NT2/D1 (cell line): ENCODE data around the gene SPPL2B.
"Not testable (repeated sequence)": the region's sequence is repeated elsewhere in the genome, so short reads cannot be mapped to it uniquely, and the experiment has no call there.

ENCODE experiments used
- DNase-seq: peaks from one replicate; pipeline ENCODE4 v3.0.0-alpha.2; 2011; ENCODE audit warnings: low read depth, low spot score
- H3K27me3 ChIP-seq: 2 replicates; pipeline ENCODE4 v1.6.0; 2011; ENCODE audit warnings: mild to moderate bottlenecking; ENCODE audit not compliant: insufficient read length, insufficient read depth
- H3K36me3 ChIP-seq: 2 replicates; pipeline ENCODE4 v1.6.1; 2011; ENCODE audit warnings: mild to moderate bottlenecking, low read length, mixed read lengths; ENCODE audit not compliant: insufficient read depth, insufficient read length
- H3K4me1 ChIP-seq: 2 replicates; pipeline ENCODE4 v1.5.1; 2011; ENCODE audit not compliant: insufficient read depth, insufficient read length
- H3K4me3 ChIP-seq: 2 replicates; pipeline ENCODE4 v1.5.1; 2011; ENCODE audit warnings: low read depth; ENCODE audit not compliant: insufficient read length
- H3K9ac ChIP-seq: 2 replicates; pipeline ENCODE4 v1.6.0; 2011; ENCODE audit warnings: low read depth; ENCODE audit not compliant: insufficient read length
- H3K9me3 ChIP-seq: 2 replicates; pipeline ENCODE4 v1.5.1; 2011; ENCODE audit warnings: mild to moderate bottlenecking, low read length; ENCODE audit not compliant: insufficient read depth
- SUZ12 ChIP-seq: IDR thresholded peaks from 2 replicates; pipeline ENCODE4 v1.6.1; 2011; ENCODE audit not compliant: insufficient read length, insufficient read depth; ENCODE audit errors: extremely low read depth
- YY1 ChIP-seq: IDR thresholded peaks from 2 replicates; pipeline ENCODE4 v1.6.1; 2011; ENCODE audit not compliant: insufficient read length, insufficient read depth
- ZNF274 ChIP-seq: IDR thresholded peaks from 2 replicates; pipeline ENCODE4 v1.6.1; 2011; ENCODE audit warnings: mild to moderate bottlenecking, low read depth, low read length

The SPPL2B gene

GRCh38 chr19:2328401-2329148 lies at the start of gene SPPL2B, which contains the start of gene LSM7:
Gene SPPL2B, plus strand, starts transcription at chr19:2328684. Its CDS starts 26 bp downstream, at chr19:2328710.
Gene LSM7, minus strand, starts transcription at chr19:2328586. Its CDS starts 20 bp downstream, at chr19:2328566.
- H3K36me3 ChIP-seq = peaks cover 40% of the 10 kb centered on the region
- peak within 1 kb of the TSS; percentile 100 for H3K9ac ChIP-seq
- H3K9me3 ChIP-seq = no peaks in the 10 kb centered on the region
- H3K4me3 ChIP-seq = peak within 1 kb of the TSS; percentile 99
- H3K4me1 ChIP-seq = peaks cover 24% of the 10 kb centered on the region
- TF ChIP-seq ZNF274 (no peak), YY1 (peak; percentile 84), SUZ12 (no peak)
- peak; percentile 79 for DNase-seq
- no peaks in the 10 kb centered on the region for H3K27me3 ChIP-seq

GRCh38 chr19:2280633-2281264 lies 47.7 kb upstream of the SPPL2B start:
- H3K4me3 ChIP-seq = no peak overlapping the region
- H3K36me3 ChIP-seq = peaks cover 4% of the 10 kb centered on the region
- DNase-seq = no peak
- H3K4me1 ChIP-seq = peaks cover 6% of the 10 kb centered on the region
- H3K9ac ChIP-seq = no peak overlapping the region
- H3K9me3 ChIP-seq = no peaks in the 10 kb centered on the region
- peaks cover 23% of the 10 kb centered on the region for H3K27me3 ChIP-seq
- no peak for TF ChIP-seq YY1
- no peak for TF ChIP-seq ZNF274
- no peak for TF ChIP-seq SUZ12

GRCh38 chr19:2281265-2282061 lies 47.0 kb upstream of the SPPL2B start:
- not testable (repeated sequence) for H3K4me1 ChIP-seq, DNase-seq, H3K36me3 ChIP-seq, H3K9me3 ChIP-seq
- Histone ChIP-seq H3K27me3 (peaks cover 30% of the 10 kb centered on the region), H3K9ac (peak overlapping the region; percentile 59), H3K4me3 (peak overlapping the region; percentile 28)

- no peak for DNase-seq
- TF ChIP-seq YY1 (no peak), SUZ12 (no peak), ZNF274 (no peak)
- H3K9ac ChIP-seq = peak within 1 kb of the TSS; percentile 59
- no peaks in the 10 kb centered on the region for H3K4me1 ChIP-seq
- H3K36me3 ChIP-seq = no peaks in the 10 kb centered on the region
- H3K27me3 ChIP-seq = peaks cover 37% of the 10 kb centered on the region
- no peaks in the 10 kb centered on the region for H3K9me3 ChIP-seq
- H3K4me3 ChIP-seq = peak within 1 kb of the TSS; percentile 28
Observed at GRCh38 chr19:2282062-2282861, 46.2 kb upstream of the SPPL2B start, which contains the start of gene PEAK3. Gene PEAK3, minus strand, starts transcription at chr19:2282175. Its CDS starts 1,244 bp downstream, at chr19:2280931.

GRCh38 chr19:2282862-2283237 lies 45.6 kb upstream of the SPPL2B start:
- H3K4me1 ChIP-seq = peaks cover 1% of the 10 kb centered on the region
- DNase-seq = no peak
- no peak for TF ChIP-seq ZNF274
- TF ChIP-seq YY1 = no peak
- no peak for TF ChIP-seq SUZ12
- no peaks in the 10 kb centered on the region for H3K9me3 ChIP-seq
- no peak overlapping the region for H3K9ac ChIP-seq
- H3K4me3 ChIP-seq = no peak overlapping the region
- peaks cover 43% of the 10 kb centered on the region for H3K27me3 ChIP-seq
- H3K36me3 ChIP-seq = no peaks in the 10 kb centered on the region

- Histone ChIP-seq H3K9me3 (no peaks in the 10 kb centered on the region), H3K4me1 (peaks cover 3% of the 10 kb centered on the region), H3K4me3 (no peak overlapping the region), H3K36me3 (no peaks in the 10 kb centered on the region), H3K9ac (no peak overlapping the region), H3K27me3 (peaks cover 54% of the 10 kb centered on the region)
- DNase-seq = no peak
- TF ChIP-seq SUZ12 = no peak
- no peak for TF ChIP-seq ZNF274
- no peak for TF ChIP-seq YY1
Observed at GRCh38 chr19:2283835-2284507, 44.5 kb upstream of the SPPL2B start.
